OCI-M2 (cell line): Measurements from ENCODE around the gene KLF11.

ENCODE experiments used
- DNase-seq: peaks from one replicate; lab custom pipeline; 2025; ENCODE audit not compliant: unreplicated experiment; lab: John Stamatoyannopoulos, UW

The KLF11 gene

GRCh38 chr2:10041711-10042110 lies 1.6 kb upstream of the KLF11 start:
- DNase-seq, result no peak

GRCh38 chr2:10042301-10043161 lies 819 bp upstream of the KLF11 start:
- no peak for DNase-seq

GRCh38 chr2:10043906-10044601 lies 704 bp downstream of the KLF11 start:
- peak; percentile 52 for DNase-seq

GRCh38 chr2:10045561-10046355 lies 2.4 kb downstream of the KLF11 start:
- no peak for DNase-seq

- no peak for DNase-seq
Measured at GRCh38 chr2:10046931-10047330, 3.6 kb downstream of the KLF11 start.

- DNase-seq, result no peak
Measured at GRCh38 chr2:10047616-10048500, 4.5 kb downstream of the KLF11 start.

DNA sequence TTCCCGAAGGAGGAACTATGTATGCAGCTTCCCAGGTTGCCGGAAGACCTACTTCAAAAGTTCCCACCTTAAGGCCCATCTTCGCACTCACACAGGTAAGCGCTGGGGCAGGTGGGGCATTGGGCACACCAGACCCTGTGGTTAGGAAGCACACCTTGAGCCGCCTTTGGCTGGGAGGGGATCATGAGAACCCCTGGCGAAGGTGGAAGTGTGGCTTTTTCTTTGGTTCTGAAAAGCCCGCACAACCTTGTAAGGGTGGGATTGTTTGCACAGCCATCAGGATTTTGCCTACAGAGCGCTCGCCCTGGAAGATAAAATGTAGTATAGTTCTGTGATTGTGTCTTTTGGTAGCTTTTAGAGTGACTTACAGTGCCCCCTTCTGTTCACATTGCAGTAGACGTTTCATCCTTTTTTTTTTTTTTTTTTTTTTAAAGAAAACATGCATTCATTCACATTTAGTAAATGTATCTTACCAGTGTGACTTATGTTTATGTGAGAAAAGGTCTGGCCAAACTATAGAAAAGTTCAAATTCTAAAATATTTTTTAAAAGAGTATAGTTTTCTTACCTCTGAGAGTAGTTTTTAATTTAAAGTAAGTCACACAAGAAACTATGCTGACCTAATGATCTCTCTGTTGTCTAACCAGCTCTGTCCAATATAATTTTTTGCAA lies 5.3 kb downstream of the KLF11 start:
- DNase-seq, result no peak

GRCh38 chr2:10052216-10052615 lies 8.9 kb downstream of the KLF11 start:
- DNase-seq, result no peak

GRCh38 chr2:10053351-10053750 lies 10.0 kb downstream of the KLF11 start:
- DNase-seq, result no peak

DNA sequence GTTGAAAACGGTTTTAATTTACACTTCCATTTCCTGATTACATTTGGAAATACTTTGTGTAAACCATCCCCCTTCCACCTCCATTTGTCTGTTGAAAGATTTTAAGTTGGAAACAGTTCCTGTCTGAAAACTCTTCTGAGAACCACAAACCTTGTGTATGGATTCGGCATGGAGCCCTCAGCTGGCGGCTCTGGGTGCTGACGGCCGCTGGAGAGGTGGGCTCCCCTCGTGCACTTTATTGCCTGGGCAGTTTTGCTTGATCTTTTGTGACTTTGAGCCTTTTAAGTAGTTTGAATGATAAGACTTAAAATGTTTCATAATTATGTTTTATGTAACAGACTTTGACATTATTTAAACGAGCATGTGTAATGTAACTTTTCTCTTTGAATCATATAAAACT lies 11.1 kb downstream of the KLF11 start:
- DNase-seq, result no peak

DNA sequence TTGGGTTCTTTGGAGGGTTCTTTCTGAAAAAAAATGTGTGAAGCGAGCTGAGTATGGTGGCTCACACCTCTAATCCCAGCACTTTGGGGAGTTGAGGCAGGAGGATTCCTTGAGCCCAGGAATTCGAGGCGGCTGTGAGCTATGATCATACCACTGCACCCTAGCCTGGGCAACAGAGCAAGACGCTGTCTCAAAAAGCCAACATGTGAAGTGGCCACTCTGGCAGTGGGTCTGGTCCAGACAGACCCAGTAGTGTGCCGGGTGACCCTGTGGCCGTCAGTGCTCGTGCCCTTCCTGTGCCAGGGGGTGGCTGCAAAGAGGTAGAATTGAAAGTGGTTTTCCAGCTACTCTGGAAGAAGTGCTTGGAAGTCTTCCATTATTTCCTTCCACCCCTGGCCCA lies 11.6 kb downstream of the KLF11 start:
- no peak for DNase-seq

- no peak for DNase-seq
Measured at GRCh38 chr2:10056439-10056838, 13.1 kb downstream of the KLF11 start.

- DNase-seq, result peak; percentile 48
Measured at GRCh38 chr2:10057231-10058107, 14.1 kb downstream of the KLF11 start.

GRCh38 chr2:10058251-10059015 lies 15.1 kb downstream of the KLF11 start:
- DNase-seq, result no peak

DNA sequence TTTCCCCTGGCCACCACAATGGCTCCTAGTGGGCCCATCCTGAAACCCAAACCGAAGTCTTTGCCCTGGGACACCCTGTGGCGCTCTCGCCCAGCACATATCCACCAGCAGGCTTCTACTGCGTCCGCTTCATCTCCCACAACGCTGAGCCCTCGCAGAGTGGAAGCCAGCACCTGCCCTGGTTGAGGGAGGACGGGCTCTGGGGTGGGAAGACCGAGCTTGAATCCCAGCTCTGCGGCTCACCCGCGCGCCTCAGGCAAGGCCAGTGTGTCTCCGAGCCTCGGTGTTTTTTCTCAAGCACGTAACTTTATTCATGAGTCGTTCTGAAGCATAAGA lies 15.6 kb downstream of the KLF11 start:
- no peak for DNase-seq

- DNase-seq, result no peak
Measured at GRCh38 chr2:10059552-10060335, 16.4 kb downstream of the KLF11 start.

DNA sequence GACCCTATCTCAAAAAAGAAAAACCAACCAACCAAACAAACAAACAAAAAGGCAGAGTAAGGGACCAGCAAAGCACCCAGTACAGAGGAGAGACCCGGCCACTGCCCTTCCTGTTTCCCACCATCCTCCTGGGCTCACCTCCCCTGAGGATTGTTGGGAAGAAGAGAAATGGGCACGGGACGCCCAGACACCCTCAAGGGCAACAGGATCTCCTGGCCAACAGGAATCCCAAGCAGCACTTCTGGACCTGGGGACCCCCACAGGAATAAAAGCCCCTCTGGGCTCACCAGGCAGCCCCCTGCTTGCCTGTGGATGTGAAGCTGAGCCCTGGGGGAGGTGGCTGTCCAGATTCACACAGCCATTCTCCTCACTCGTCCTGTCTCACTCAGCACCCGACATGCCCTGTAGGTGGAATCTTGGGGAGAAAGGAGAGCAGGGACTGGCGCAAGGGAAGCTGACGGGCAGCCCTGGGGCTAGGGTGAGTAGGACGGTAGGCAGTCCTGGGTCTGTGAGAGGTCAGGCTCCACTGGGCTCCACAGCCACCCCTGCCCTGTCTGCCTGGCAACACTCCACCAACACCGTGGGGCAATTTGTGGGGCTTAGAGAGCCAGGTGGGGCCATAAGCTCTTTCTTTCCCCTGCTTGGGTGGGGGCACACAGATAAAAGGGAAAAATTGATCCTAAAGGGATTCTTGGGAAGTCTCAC lies 18.0 kb downstream of the KLF11 start:
- DNase-seq, result no peak
